HepG2 (cell line): Measurements from ENCODE around the gene HLA-DOA. TPM values are rescaled to one million over a fixed set of nuclear protein-coding genes. Genes with fewer than 3 reads are reported as not detected.

ENCODE experiments used
- AHDC1 ChIP-seq: sonication (generic); formaldehyde crosslinking; IDR thresholded peaks from 2 replicates; pipeline ENCODE4 v1.5.1; 2020; ENCODE audit warnings: mild to moderate bottlenecking, missing genetic modification reagents, borderline replicate concordance
- DMAP1 ChIP-seq: IDR thresholded peaks from 2 replicates; pipeline ENCODE4 v1.6.1; 2016
- HMGXB4 ChIP-seq, 2 experiments: sonication (generic) in 1 of 2; formaldehyde crosslinking in 1 of 2; IDR thresholded peaks; 2 replicates each; pipeline versions ENCODE4 v1.4.0 to v1.6.1; 2018 to 2020; ENCODE audit warnings: missing genetic modification reagents in 2 of 2, borderline replicate concordance in 1 of 2, low read depth in 1 of 2, mild to moderate bottlenecking in 1 of 2, missing biosample characterization in 1 of 2
- IKZF1 ChIP-seq: fragments of 450-650 bp; IDR thresholded peaks from 2 replicates; pipeline ENCODE4 v1.7.1; 2016
- PREB ChIP-seq: sonication (generic); formaldehyde crosslinking; IDR thresholded peaks from 2 replicates; pipeline ENCODE4 v1.4.0; 2020; ENCODE audit warnings: missing genetic modification reagents
- SALL2 ChIP-seq: sonication (generic); formaldehyde crosslinking; IDR thresholded peaks from 2 replicates; pipeline ENCODE4 v1.8.1; 2023; ENCODE audit warnings: mild to moderate bottlenecking, missing genetic modification reagents, inconsistent platforms
- SRSF1 ChIP-seq: fragments of 200-400 bp; formaldehyde crosslinking; optimal IDR thresholded peaks from 2 replicates; pipeline ENCODE3; 2017; ENCODE audit warnings: mild to moderate bottlenecking, low read depth, low read length, moderate library complexity
- TBX2 ChIP-seq: sonication (generic); formaldehyde crosslinking; IDR thresholded peaks from 2 replicates; pipeline ENCODE4 v1.5.0; 2020; ENCODE audit warnings: missing genetic modification reagents, mild to moderate bottlenecking, borderline replicate concordance
- ZIK1 ChIP-seq: sonication (generic); formaldehyde crosslinking; IDR thresholded peaks from 2 replicates; pipeline ENCODE4 v1.5.0; 2020; ENCODE audit warnings: mild to moderate bottlenecking, low read depth, missing genetic modification reagents, borderline replicate concordance
- ZNF18 ChIP-seq: sonication (generic); formaldehyde crosslinking; IDR thresholded peaks from 2 replicates; pipeline ENCODE4 v1.8.0; 2022; ENCODE audit warnings: mild to moderate bottlenecking, missing genetic modification reagents; ENCODE audit not compliant: insufficient replicate concordance
- ZNF737 ChIP-seq: sonication (generic); formaldehyde crosslinking; IDR thresholded peaks from 2 replicates; pipeline ENCODE4 v1.5.0; 2020; ENCODE audit warnings: missing genetic modification reagents, mild to moderate bottlenecking, borderline replicate concordance
- ZNF747 ChIP-seq: sonication (generic); formaldehyde crosslinking; IDR thresholded peaks from 2 replicates; pipeline ENCODE4 v1.8.1; 2023; ENCODE audit warnings: missing genetic modification reagents, mild to moderate bottlenecking, borderline replicate concordance
- polyA plus RNA-seq, 8 experiments: library from polyadenylated mRNA; depleted of rRNA in 3 of 8; stranded (reverse) in 7 of 8; unstranded in 1 of 8; fragments of >200 nt; fragmentation: Illumina TruSeq in 4 of 8; extraction: Trizol in 4 of 8; gene quantifications; 2 replicates each; pipeline versions ENCODE4 v1.2.1 to v1.2.3, GENCODE V29; 2011 to 2016; ENCODE audit warnings: low read depth in 4 of 8, missing spikeins in 1 of 8, mixed read lengths in 1 of 8; ENCODE audit not compliant: insufficient read depth in 1 of 8
- total RNA-seq, 5 experiments: library from RNA; depleted of rRNA; stranded (reverse); fragments of >200 nt; fragmentation: Illumina TruSeq; extraction: Trizol; gene quantifications; 2 replicates each; pipeline ENCODE4 v1.2.3, GENCODE V29; 2016; ENCODE audit warnings: low read depth in 1 of 5
- TF ChIP-seq, protein P1 (sequence below): sonication (generic); formaldehyde crosslinking; IDR thresholded peaks from 2 replicates; pipeline ENCODE4 v1.8.1; 2023; ENCODE audit warnings: mild to moderate bottlenecking, missing genetic modification reagents
- TF ChIP-seq, protein P2 (sequence below): sonication (generic); formaldehyde crosslinking; IDR thresholded peaks from 2 replicates; pipeline ENCODE4 v1.4.0; 2020; ENCODE audit warnings: missing genetic modification reagents, borderline replicate concordance

Gene HLA-DOA
- total and polyA plus RNA-seq, 2 of the 13 experiments (the other 11 are each of a cell fraction or from before 2014, with no cell fraction given): 0.03 to 0.09 TPM

GRCh38 chr6:32971242-32971580, 38.2 kb downstream of the HLA-DOA start (continued):
- TF ChIP-seq AHDC1 (CRISPR knock-in tag): no peak
- TF ChIP-seq SALL2 (CRISPR knock-in tag): no peak
- peak; percentile 81 for TF ChIP-seq ZNF18 (CRISPR knock-in tag)
- TF ChIP-seq, protein P1, sequence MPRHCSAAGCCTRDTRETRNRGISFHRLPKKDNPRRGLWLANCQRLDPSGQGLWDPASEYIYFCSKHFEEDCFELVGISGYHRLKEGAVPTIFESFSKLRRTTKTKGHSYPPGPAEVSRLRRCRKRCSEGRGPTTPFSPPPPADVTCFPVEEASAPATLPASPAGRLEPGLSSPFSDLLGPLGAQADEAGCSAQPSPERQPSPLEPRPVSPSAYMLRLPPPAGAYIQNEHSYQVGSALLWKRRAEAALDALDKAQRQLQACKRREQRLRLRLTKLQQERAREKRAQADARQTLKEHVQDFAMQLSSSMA (CRISPR knock-in tag): no peak
- no peak for TF ChIP-seq PREB
- no peak for TF ChIP-seq SRSF1
- peak; percentile 70; the same call in 1 of the 2 replicates for TF ChIP-seq DMAP1 (CRISPR knock-in tag)
- TF ChIP-seq IKZF1: no peak
- TF ChIP-seq HMGXB4 (CRISPR knock-in tag; IDR thresholded peaks at IDR 0.05; ENCODE audit: borderline replicate concordance in 1 of 2, low read depth in 1 of 2): no peak; a peak in 1 of 4 replicates
- TF ChIP-seq ZNF737 (CRISPR knock-in tag): no peak
- 0 out of 2 replicates have a peak, but pooled peaks have one; percentile 37 for TF ChIP-seq ZNF747 (CRISPR knock-in tag)
- TF ChIP-seq, protein P2, sequence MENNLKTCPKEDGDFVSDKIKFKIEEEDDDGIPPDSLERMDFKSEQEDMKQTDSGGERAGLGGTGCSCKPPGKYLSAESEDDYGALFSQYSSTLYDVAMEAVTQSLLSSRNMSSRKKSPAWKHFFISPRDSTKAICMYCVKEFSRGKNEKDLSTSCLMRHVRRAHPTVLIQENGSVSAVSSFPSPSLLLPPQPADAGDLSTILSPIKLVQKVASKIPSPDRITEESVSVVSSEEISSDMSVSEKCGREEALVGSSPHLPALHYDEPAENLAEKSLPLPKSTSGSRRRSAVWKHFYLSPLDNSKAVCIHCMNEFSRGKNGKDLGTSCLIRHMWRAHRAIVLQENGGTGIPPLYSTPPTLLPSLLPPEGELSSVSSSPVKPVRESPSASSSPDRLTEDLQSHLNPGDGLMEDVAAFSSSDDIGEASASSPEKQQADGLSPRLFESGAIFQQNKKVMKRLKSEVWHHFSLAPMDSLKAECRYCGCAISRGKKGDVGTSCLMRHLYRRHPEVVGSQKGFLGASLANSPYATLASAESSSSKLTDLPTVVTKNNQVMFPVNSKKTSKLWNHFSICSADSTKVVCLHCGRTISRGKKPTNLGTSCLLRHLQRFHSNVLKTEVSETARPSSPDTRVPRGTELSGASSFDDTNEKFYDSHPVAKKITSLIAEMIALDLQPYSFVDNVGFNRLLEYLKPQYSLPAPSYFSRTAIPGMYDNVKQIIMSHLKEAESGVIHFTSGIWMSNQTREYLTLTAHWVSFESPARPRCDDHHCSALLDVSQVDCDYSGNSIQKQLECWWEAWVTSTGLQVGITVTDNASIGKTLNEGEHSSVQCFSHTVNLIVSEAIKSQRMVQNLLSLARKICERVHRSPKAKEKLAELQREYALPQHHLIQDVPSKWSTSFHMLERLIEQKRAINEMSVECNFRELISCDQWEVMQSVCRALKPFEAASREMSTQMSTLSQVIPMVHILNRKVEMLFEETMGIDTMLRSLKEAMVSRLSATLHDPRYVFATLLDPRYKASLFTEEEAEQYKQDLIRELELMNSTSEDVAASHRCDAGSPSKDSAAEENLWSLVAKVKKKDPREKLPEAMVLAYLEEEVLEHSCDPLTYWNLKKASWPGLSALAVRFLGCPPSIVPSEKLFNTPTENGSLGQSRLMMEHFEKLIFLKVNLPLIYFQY (CRISPR knock-in tag): no peak
- TF ChIP-seq ZIK1 (CRISPR knock-in tag): peak; percentile 3; the same call in 1 of the 2 replicates
- TF ChIP-seq TBX2 (CRISPR knock-in tag): peak; percentile 21; the same call in 1 of the 2 replicates
